ENCODE results near the gene MYO1A. TPM values are rescaled to one million over a fixed set of nuclear protein-coding genes. Genes with fewer than 3 reads are reported as not detected.
A peak's percentile ranks its signal among the peaks of the same experiment; 100 is the strongest.

MYO1A gene
- total RNA-seq, 1 experiment from 2014 or later: 0.31 TPM

DNA sequence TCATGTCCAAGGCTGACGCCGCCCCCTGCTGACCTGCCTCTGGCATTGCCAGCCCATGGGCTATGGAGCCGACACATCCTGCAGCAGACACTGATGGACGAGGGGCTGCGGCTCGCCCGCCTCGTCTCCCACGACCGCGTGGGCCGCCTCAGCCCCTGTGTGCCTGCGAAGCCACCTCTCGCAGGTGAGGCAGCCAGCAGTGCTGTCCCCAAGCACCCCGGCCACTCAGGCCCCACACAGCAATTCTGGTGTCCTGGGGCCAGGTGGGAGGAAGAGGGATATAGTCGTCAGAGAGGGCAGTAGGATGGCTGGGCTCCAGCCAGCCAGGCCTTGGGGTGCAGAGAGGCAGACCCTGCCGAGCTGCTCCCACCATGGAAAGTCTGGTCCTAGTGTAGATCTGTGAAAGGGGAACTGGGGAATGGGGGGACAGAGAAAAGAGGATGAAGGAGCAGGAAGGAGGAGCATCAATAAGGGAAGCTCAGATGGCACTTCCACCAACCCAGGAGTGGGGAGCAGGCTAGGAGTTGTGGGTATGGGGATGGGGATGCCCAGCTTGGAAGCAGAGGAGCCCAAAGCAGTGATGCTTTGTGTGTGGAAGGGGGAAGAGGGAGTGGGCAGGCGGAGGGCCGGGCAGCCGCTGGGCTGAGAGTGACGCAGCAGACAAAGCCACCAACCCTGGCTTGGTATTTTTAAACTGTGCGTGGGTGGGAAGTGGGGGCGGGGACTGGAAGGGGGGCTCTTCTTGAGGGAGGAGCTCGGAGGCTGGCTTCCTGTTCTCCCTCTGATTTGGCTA is 43.7 kb upstream of the MYO1A start:
- intact Hi-C loops (cut with micrococcal nuclease; ENCODE audit: unreplicated experiment): loop anchor here (1.0 kb wide), 1 partner anchor 24 kb away; no protein-coding TSS in a partner anchor
- Mint-ChIP-seq H3K9me3 (ENCODE audit: low read depth, unreplicated experiment) (no peaks in the 10 kb centered on the region), H3K4me3 (ENCODE audit: low read depth, unreplicated experiment) (peak overlapping the region; percentile 41), H3K27ac (ENCODE audit: unreplicated experiment) (peak overlapping the region; percentile 47), H3K4me1 (ENCODE audit: low read depth, unreplicated experiment) (peaks cover 40% of the 10 kb centered on the region), H3K36me3 (ENCODE audit: insufficient read depth, unreplicated experiment) (peaks cover 91% of the 10 kb centered on the region), H3K27me3 (ENCODE audit: unreplicated experiment) (no peaks in the 10 kb centered on the region)
- no TSS peak for BruUV-seq (replicated peaks)
- CTCF ChIA-PET: interaction anchor here (0.7 to 2.3 kb wide), 5 partner anchors 15 to 83 kb away, joined by 3 to 21 read pairs (median 3); partner anchors contain the start of gene STAT6
- TF ChIP-seq, protein P1, sequence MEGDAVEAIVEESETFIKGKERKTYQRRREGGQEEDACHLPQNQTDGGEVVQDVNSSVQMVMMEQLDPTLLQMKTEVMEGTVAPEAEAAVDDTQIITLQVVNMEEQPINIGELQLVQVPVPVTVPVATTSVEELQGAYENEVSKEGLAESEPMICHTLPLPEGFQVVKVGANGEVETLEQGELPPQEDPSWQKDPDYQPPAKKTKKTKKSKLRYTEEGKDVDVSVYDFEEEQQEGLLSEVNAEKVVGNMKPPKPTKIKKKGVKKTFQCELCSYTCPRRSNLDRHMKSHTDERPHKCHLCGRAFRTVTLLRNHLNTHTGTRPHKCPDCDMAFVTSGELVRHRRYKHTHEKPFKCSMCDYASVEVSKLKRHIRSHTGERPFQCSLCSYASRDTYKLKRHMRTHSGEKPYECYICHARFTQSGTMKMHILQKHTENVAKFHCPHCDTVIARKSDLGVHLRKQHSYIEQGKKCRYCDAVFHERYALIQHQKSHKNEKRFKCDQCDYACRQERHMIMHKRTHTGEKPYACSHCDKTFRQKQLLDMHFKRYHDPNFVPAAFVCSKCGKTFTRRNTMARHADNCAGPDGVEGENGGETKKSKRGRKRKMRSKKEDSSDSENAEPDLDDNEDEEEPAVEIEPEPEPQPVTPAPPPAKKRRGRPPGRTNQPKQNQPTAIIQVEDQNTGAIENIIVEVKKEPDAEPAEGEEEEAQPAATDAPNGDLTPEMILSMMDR (IDR thresholded peaks at IDR 0.05; ENCODE audit: unreplicated experiment): peak; percentile 73
- DNase-seq: peak; percentile 78

DNA sequence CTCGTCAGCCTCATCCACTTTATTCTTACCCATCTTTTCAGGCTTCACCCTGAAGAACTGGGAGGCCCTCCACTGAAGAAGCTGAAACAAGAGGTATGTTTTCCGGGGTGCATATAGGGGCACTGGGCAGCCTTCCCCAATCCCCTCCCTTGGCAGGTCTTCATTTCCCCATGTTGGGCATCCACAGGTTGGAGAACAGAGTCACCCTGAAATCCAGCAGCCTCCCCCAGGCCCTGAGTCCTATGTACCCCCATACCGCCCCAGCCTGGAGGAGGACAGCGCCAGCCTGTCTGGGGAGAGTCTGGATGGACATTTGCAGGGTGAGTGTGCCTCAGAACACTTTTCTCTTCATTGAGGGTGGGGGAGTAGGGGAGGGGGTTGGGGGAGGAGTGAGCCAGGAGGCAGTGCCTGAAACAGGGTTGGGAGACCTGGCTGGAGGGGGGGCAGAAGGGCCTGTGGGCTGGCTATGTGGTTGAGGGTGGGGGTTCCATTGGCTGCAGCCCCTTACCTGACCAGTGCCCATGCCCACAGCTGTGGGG is 43.0 kb upstream of the MYO1A start:
- CTCF ChIA-PET: interaction anchor here (1.1 to 2.3 kb wide), 3 partner anchors 9 to 24 kb away, joined by 4 to 21 read pairs (median 15); partner anchors contain the start of gene STAT6
- Mint-ChIP-seq H3K27me3 (ENCODE audit: unreplicated experiment) (no peaks in the 10 kb centered on the region), H3K9me3 (ENCODE audit: low read depth, unreplicated experiment) (no peaks in the 10 kb centered on the region), H3K36me3 (ENCODE audit: insufficient read depth, unreplicated experiment) (peaks cover 92% of the 10 kb centered on the region), H3K4me3 (ENCODE audit: low read depth, unreplicated experiment) (peak overlapping the region; percentile 41), H3K27ac (ENCODE audit: unreplicated experiment) (no peak overlapping the region), H3K4me1 (ENCODE audit: low read depth, unreplicated experiment) (peaks cover 46% of the 10 kb centered on the region)
- no peak for DNase-seq
- intact Hi-C loops (cut with micrococcal nuclease; ENCODE audit: unreplicated experiment): loop anchor here (1.0 kb wide), 1 partner anchor 24 kb away; no protein-coding TSS in a partner anchor
- TF ChIP-seq, protein P1 (IDR thresholded peaks at IDR 0.05; ENCODE audit: unreplicated experiment): no peak
- BruUV-seq (replicated peaks): no TSS peak

DNA sequence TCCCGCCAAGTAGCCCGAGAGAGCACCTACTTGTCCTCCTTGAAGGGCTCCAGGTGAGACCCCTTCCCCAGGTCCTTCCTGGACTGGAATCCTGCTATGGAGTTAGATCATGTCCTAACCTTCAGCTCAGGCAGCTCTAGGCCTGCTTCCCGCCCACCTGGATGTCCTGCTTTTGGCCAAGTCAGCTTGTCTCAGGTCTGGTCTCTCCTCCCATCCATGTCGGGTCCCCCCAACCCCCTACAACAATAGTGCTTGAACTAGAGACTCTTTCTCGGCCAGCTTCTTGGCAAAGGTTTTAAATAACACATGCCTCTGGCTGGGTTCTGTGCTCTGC is 42.6 kb upstream of the MYO1A start:
- Mint-ChIP-seq H3K4me1 (ENCODE audit: low read depth, unreplicated experiment) (peaks cover 48% of the 10 kb centered on the region), H3K36me3 (ENCODE audit: insufficient read depth, unreplicated experiment) (peaks cover 92% of the 10 kb centered on the region), H3K27me3 (ENCODE audit: unreplicated experiment) (no peaks in the 10 kb centered on the region), H3K9me3 (ENCODE audit: low read depth, unreplicated experiment) (no peaks in the 10 kb centered on the region), H3K4me3 (ENCODE audit: low read depth, unreplicated experiment) (no peak overlapping the region), H3K27ac (ENCODE audit: unreplicated experiment) (no peak overlapping the region)
- TF ChIP-seq, protein P1 (IDR thresholded peaks at IDR 0.05; ENCODE audit: unreplicated experiment): no peak
- CTCF ChIA-PET: interaction anchor here (1.1 to 2.3 kb wide), 4 partner anchors 10 to 23 kb away, joined by 4 to 15 read pairs (median 5); partner anchors contain the start of genes NEMP1 and STAT6
- BruUV-seq (replicated peaks): no TSS peak
- no peak for DNase-seq
- intact Hi-C loops (cut with micrococcal nuclease; ENCODE audit: unreplicated experiment): no loop called here

DNA sequence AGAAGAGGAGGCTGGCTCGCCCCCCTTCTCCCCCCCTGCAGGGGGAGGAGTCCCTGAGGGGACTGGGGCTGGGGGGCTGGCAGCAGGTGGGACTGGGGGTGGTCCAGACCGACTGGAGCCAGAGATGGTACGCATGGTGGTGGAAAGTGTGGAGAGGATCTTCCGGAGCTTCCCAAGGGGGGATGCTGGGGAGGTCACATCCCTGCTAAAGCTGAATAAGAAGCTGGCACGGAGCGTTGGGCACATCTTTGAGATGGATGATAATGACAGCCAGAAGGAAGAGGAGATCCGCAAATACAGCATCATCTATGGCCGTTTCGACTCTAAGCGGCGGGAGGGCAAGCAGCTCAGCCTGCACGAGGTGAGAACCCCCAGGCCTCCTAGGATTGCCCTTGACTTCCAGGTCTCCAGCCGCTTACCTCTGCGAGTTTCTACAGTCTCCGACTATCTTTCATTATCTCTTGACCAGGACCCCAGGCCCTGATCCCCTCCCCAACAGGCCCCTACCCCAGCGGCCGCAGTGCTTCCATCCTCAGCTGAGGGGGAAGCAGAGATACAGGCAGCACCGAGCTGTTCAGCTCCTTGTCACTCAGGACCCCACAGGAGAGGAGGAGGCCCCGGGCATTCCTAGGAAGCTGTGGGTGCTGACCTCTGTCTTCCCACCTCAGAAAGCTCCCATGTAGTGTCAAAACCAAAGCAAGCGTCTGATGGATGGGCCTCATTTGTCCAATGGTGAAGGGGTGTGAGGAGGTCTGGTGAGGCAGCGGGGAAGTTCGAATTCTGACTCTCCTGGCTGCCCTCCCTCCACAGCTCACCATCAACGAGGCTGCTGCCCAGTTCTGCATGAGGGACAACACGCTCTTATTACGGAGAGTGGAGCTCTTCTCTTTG is 42.0 kb upstream of the MYO1A start:
- no peaks in the 10 kb centered on the region for H3K27me3 Mint-ChIP-seq (ENCODE audit: unreplicated experiment)
- BruUV-seq (replicated peaks): no TSS peak
- no peak overlapping the region for H3K4me3 Mint-ChIP-seq (ENCODE audit: low read depth, unreplicated experiment)
- H3K4me1 Mint-ChIP-seq (ENCODE audit: low read depth, unreplicated experiment): peaks cover 48% of the 10 kb centered on the region
- H3K36me3 Mint-ChIP-seq (ENCODE audit: insufficient read depth, unreplicated experiment): peaks cover 94% of the 10 kb centered on the region
- intact Hi-C loops (cut with micrococcal nuclease; ENCODE audit: unreplicated experiment): no loop called here
- TF ChIP-seq, protein P1 (IDR thresholded peaks at IDR 0.05; ENCODE audit: unreplicated experiment): no peak
- no peaks in the 10 kb centered on the region for H3K9me3 Mint-ChIP-seq (ENCODE audit: low read depth, unreplicated experiment)
- H3K27ac Mint-ChIP-seq (ENCODE audit: unreplicated experiment): no peak overlapping the region
- no peak for DNase-seq
- CTCF ChIA-PET: interaction anchor here (1.1 to 2.3 kb wide), 4 partner anchors 11 to 22 kb away, joined by 4 to 15 read pairs (median 5); partner anchors contain the start of genes NEMP1 and STAT6
